D721Med (cell line): ENCODE results near the gene IQSEC2.
A peak's percentile ranks its signal among the peaks of the same experiment; 100 is the strongest.

Experiments
- DNase-seq: peaks from one replicate; pipeline ENCODE4 v3.0.0; 2011; ENCODE audit warnings: low spot score; ENCODE audit not compliant: insufficient read length
- FAIRE-seq: peaks from 2 replicates; lab custom pipeline; 2011; peaks lifted over from hg19 to GRCh38; lab: Jason Lieb, UNC
- CTCF ChIP-seq: IDR thresholded peaks from 2 replicates; pipeline ENCODE4 v1.5.1; 2012; ENCODE audit warnings: mild to moderate bottlenecking, control low read depth; ENCODE audit not compliant: insufficient read depth; ENCODE audit errors: missing control alignments

Gene IQSEC2

DNA sequence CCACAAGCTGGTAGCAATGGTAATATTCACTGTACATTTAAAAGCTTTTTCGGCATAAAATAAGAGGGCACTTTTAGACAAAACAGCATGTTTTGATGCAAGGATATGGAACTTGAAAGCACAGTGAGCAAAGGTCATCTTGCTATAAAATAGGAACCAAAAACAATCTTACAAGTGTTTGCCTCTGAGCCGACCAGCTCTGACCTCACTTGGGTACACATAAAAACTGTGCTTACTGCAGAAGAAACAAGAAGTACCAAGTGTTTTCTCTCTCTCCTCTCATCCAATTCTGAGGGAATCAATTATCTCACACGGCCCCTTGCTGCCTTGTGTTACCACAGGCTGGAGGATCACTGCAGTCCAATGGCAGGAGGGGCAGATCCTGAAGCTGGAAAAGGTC is 4.8 kb upstream of the IQSEC2 start:
- no peak for DNase-seq
- no peak for TF ChIP-seq CTCF
- no peak for FAIRE-seq

GRCh38 chrX:53285591-53285990 is 4.2 kb upstream of the IQSEC2 start:
- TF ChIP-seq CTCF: no peak
- DNase-seq: no peak
- FAIRE-seq: no peak

DNA sequence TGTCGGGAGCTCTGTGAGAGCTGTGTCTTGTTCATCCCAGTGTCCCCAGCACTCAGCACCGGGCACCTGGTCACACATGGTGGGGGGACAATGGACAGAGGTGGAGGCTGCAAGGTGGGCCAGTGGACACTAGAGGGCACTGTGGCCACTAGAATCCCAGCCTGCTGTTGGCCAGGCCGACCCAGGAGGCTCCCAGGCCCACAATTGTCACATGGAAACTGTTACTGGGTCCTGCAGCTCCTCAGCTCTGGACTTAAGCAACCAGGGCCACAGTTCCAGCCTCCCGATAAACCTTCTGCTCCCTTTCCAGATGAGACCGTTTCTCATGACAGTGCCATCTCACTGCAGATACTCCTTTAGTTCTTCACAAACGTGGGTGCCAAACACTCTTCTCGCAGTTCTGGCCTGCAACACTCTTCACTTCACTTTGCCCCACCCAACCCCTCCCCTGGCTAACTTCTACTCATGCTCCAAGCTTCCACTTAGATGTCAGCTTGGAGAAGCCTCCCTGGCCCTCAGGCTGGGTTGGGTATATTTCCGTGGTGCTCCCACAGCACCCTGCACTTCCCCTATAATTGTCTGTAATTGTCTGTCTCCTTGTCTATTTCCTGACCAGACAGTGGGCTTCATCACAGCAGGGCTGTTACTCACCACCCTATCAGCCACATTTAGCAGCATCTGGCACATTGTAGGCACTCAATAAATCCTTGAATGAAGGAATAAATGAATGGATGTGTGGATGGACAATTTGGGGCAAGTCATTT is 3.5 kb upstream of the IQSEC2 start:
- DNase-seq (peak; percentile 25), FAIRE-seq (no peak)
- peak; percentile 50 for TF ChIP-seq CTCF

DNA sequence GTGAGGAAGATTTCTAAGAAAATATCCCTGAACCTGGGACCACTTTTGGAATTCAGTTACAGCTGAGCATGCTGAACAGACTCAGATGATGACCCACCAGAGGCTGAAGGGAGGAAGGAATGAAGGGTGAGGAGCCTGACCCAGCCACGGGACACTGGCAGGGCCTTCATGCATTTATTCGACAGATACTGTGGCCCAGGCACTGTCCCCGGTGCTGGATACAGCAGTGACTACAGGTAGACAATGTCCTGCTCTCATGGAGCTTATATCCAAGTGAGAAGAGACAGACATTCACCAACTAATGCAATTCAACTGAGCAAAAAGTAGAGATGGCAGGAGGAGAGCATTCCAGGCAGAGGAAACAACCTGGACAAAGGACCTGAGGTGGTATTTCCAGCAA is 2.2 kb upstream of the IQSEC2 start:
- no peak for DNase-seq
- FAIRE-seq: no peak

DNA sequence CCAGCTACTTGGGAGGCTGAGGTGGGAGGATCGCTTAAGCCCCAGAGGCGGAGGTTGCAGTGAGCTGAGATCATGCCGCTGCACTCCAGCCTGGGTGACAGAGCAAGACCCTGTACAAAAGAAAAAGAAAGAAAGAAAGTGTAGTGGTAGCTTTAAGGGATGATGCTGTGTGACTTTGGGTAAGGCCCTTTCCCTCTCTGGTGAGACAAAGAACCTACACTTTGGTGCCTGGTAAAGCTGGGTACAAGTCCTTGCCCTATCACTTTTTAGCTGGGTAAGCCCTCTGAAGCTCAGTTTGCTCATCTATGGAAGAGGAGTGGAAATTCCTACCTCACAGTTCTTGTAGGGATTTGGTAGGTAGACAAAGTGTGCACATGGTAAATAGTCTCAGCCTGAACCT is 1.7 kb upstream of the IQSEC2 start:
- DNase-seq (no peak), FAIRE-seq (no peak)
- TF ChIP-seq CTCF: no peak

More for the DNA sequence above, 2.2 kb upstream of the IQSEC2 start:
- no peak for TF ChIP-seq CTCF

GRCh38 chrX:53281963-53282695 is 745 bp upstream of the IQSEC2 start:
- DNase-seq: no peak
- no peak for FAIRE-seq

More at GRCh38 chrX:53281963-53282695, 745 bp upstream of the IQSEC2 start:
- no peak for TF ChIP-seq CTCF
